Stimulated activated naive CD8-positive, alpha-beta T cell treated with anti-CD3 and anti-CD28 coated beads, Interleukin-15, Interleukin-2, amounts not matched to agents 100 ng/mL and 50 ng/mL, for 24 hours (primary cell): ENCODE measurements around the gene PTPRE.

Source experiments
- H3K27ac Mint-ChIP-seq: one replicate; pipeline ENCODE4 v1.8.0; 2021; ENCODE audit warnings: mild to moderate bottlenecking, mixed read lengths
- H3K27me3 Mint-ChIP-seq: one replicate; pipeline ENCODE4 v1.8.0; 2021; ENCODE audit warnings: mixed read lengths
- H3K36me3 Mint-ChIP-seq: one replicate; pipeline ENCODE4 v1.8.0; 2021; ENCODE audit warnings: low read depth, mixed read lengths
- H3K4me1 Mint-ChIP-seq: one replicate; pipeline ENCODE4 v1.8.0; 2021; ENCODE audit warnings: low read depth, mixed read lengths
- H3K4me3 Mint-ChIP-seq: one replicate; pipeline ENCODE4 v1.8.0; 2021; ENCODE audit warnings: mild to moderate bottlenecking, mixed read lengths
- H3K9me3 Mint-ChIP-seq: one replicate; pipeline ENCODE4 v1.8.0; 2021; ENCODE audit warnings: mixed read lengths

The PTPRE gene

GRCh38 chr10:127922675-127923366 lies 15.9 kb downstream of the PTPRE start:
- H3K27me3 Mint-ChIP-seq: no peaks in the 10 kb centered on the region
- H3K9me3 Mint-ChIP-seq: no peaks in the 10 kb centered on the region

DNA sequence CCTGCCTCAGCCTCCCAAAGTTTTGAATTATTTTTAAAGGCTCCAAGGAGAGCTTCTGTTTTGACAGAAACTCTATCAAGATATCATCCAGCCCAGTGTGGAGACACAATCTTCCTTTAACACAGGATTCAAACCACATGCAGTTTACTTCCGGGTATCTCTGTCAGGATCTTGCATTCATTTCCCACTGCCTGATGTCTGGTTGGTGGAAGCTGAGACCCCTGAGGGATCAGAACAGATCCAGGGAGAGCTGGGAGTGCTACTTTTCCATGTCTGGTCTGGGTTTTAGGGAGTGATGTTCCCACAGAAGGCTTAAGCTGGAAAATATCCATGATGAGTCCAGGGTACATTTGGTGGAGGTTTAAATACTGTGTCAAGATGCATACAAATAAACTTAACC lies 16.7 kb downstream of the PTPRE start:
- no peak overlapping the region for H3K4me3 Mint-ChIP-seq
- no peaks in the 10 kb centered on the region for H3K36me3 Mint-ChIP-seq
- peaks cover 10% of the 10 kb centered on the region for H3K4me1 Mint-ChIP-seq
- H3K27ac Mint-ChIP-seq: no peak overlapping the region
- H3K27me3 Mint-ChIP-seq: no peaks in the 10 kb centered on the region
- no peaks in the 10 kb centered on the region for H3K9me3 Mint-ChIP-seq

More at GRCh38 chr10:127922675-127923366, 15.9 kb downstream of the PTPRE start:
- Mint-ChIP-seq H3K36me3 (no peaks in the 10 kb centered on the region), H3K4me1 (peaks cover 10% of the 10 kb centered on the region), H3K4me3 (no peak overlapping the region), H3K27ac (no peak overlapping the region)

DNA sequence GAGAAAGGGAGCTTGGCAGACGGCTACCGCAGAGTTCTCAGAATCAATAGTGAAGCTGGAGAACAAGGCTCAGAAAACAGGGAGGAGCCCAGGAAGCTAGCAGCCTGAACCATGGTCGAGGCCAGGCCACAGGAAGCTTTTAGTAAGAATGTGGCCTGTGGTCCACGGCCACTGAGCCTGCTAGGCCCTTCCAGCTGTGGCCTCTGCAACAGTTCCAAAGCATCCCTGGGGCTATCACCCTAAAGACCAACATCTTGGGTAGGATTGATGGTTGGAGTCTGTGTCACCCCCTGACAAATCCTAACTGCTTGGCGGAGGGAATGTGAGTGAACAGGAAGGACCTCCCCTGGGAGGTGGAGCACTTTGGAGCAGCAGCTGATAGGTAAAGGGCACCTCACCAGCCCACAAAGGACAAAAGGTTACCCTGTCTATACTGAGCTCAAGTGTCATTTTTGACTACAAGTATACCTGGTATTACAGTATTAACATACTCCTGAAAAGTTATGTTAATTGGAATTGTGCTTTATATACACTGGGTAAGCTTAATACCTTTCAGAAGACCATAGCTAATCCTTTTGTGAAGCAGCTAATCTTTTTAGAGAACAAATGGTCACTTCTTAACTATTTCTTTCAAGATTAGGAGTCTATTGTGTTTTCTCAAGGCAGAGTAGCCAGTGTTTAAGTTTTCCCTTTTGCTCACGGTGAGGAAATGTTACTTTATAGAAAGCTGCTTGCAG lies 18.7 kb downstream of the PTPRE start:
- no peaks in the 10 kb centered on the region for H3K27me3 Mint-ChIP-seq
- no peak overlapping the region for H3K27ac Mint-ChIP-seq
- H3K36me3 Mint-ChIP-seq: no peaks in the 10 kb centered on the region
- H3K4me3 Mint-ChIP-seq: no peak overlapping the region
- no peaks in the 10 kb centered on the region for H3K4me1 Mint-ChIP-seq
- no peaks in the 10 kb centered on the region for H3K9me3 Mint-ChIP-seq

DNA sequence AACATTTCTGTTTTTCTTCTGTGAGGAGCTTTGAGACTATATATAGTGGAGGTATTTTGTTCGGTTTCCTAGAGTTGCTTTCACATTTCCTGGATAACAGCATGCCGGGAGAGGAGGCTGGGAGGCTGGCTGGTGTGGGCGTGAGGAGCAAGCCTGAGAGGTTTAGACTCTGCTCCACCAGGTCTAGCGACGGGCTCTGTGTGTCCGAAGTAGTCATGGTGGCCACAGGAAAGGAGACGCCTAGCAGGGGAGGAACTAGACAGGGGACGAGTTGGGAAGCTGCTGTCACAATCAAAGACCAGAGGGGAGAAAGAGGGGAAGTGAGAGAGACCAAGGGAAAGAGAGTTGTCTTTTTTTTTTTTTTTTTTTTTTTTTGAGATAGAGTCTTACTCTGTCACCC lies 19.6 kb downstream of the PTPRE start:
- Mint-ChIP-seq H3K4me1 (no peaks in the 10 kb centered on the region), H3K9me3 (no peaks in the 10 kb centered on the region), H3K4me3 (no peak overlapping the region), H3K36me3 (no peaks in the 10 kb centered on the region), H3K27me3 (no peaks in the 10 kb centered on the region), H3K27ac (no peak overlapping the region)

DNA sequence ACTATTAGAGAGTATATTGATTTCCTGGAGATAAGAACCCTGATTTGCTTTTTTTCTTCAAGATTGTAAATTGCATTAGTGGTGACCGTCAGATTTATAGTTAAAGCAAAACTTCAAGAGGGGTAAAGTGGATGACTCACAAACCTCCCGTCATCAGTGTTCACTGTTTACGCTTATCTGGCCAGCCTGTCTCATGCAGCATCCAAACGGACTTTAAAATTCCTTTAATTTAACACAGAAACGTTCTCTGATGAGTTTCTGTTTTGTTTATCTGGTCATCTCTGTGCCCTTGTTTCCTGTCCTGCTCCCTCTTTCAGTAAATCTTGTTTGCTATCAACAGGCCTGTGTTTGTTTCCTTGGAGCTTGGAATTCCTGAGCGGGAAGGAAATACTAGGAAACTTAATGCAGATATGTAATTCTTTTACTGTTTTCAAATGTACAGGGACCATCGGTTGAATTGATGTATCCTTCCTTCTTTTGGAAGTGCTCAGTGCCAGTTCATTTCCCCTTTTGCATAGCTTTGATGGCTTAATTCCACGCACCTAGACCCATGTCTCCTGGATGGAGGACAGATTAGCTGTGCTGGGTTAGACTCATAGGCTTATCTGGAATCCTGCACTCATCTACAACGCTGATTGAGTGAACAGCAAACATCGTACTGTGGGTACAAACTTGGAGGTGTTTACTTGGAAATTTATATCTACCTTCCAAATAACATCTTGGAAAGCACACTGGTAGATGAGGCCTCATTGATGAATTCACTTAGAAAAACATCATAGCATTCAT lies 21.3 kb downstream of the PTPRE start:
- Mint-ChIP-seq H3K36me3 (no peaks in the 10 kb centered on the region), H3K27me3 (peaks cover 3% of the 10 kb centered on the region), H3K27ac (no peak overlapping the region), H3K4me3 (no peak overlapping the region), H3K4me1 (no peaks in the 10 kb centered on the region), H3K9me3 (no peaks in the 10 kb centered on the region)

- no peak overlapping the region for H3K27ac Mint-ChIP-seq
- no peaks in the 10 kb centered on the region for H3K4me1 Mint-ChIP-seq
- no peak overlapping the region for H3K4me3 Mint-ChIP-seq
- H3K9me3 Mint-ChIP-seq: no peaks in the 10 kb centered on the region
- no peaks in the 10 kb centered on the region for H3K36me3 Mint-ChIP-seq
- H3K27me3 Mint-ChIP-seq: peaks cover 10% of the 10 kb centered on the region
Observed at GRCh38 chr10:127932521-127933270, 25.8 kb downstream of the PTPRE start.

- Mint-ChIP-seq H3K9me3 (no peaks in the 10 kb centered on the region), H3K4me1 (no peaks in the 10 kb centered on the region), H3K4me3 (no peak overlapping the region), H3K27me3 (peaks cover 10% of the 10 kb centered on the region), H3K27ac (no peak overlapping the region), H3K36me3 (no peaks in the 10 kb centered on the region)
Observed at GRCh38 chr10:127933271-127933670, 26.4 kb downstream of the PTPRE start.

GRCh38 chr10:127934383-127934782 lies 27.5 kb downstream of the PTPRE start:
- no peak overlapping the region for H3K27ac Mint-ChIP-seq
- no peaks in the 10 kb centered on the region for H3K4me1 Mint-ChIP-seq
- H3K9me3 Mint-ChIP-seq: no peaks in the 10 kb centered on the region
- no peak overlapping the region for H3K4me3 Mint-ChIP-seq
- H3K36me3 Mint-ChIP-seq: no peaks in the 10 kb centered on the region
- H3K27me3 Mint-ChIP-seq: peaks cover 16% of the 10 kb centered on the region

GRCh38 chr10:127935071-127935561 lies 28.2 kb downstream of the PTPRE start:
- H3K27me3 Mint-ChIP-seq: peaks cover 18% of the 10 kb centered on the region
- H3K36me3 Mint-ChIP-seq: no peaks in the 10 kb centered on the region
- H3K4me1 Mint-ChIP-seq: no peaks in the 10 kb centered on the region
- no peak overlapping the region for H3K4me3 Mint-ChIP-seq
- no peak overlapping the region for H3K27ac Mint-ChIP-seq
- no peaks in the 10 kb centered on the region for H3K9me3 Mint-ChIP-seq

GRCh38 chr10:127937069-127937468 lies 30.2 kb downstream of the PTPRE start:
- Mint-ChIP-seq H3K27me3 (peaks cover 18% of the 10 kb centered on the region), H3K27ac (no peak overlapping the region), H3K9me3 (no peaks in the 10 kb centered on the region), H3K36me3 (no peaks in the 10 kb centered on the region), H3K4me3 (no peak overlapping the region), H3K4me1 (no peaks in the 10 kb centered on the region)

GRCh38 chr10:127937915-127938463 lies 31.1 kb downstream of the PTPRE start:
- H3K4me3 Mint-ChIP-seq: no peak overlapping the region
- H3K27me3 Mint-ChIP-seq: peaks cover 17% of the 10 kb centered on the region
- H3K36me3 Mint-ChIP-seq: no peaks in the 10 kb centered on the region
- H3K4me1 Mint-ChIP-seq: peaks cover 4% of the 10 kb centered on the region
- no peak overlapping the region for H3K27ac Mint-ChIP-seq
- H3K9me3 Mint-ChIP-seq: no peaks in the 10 kb centered on the region

DNA sequence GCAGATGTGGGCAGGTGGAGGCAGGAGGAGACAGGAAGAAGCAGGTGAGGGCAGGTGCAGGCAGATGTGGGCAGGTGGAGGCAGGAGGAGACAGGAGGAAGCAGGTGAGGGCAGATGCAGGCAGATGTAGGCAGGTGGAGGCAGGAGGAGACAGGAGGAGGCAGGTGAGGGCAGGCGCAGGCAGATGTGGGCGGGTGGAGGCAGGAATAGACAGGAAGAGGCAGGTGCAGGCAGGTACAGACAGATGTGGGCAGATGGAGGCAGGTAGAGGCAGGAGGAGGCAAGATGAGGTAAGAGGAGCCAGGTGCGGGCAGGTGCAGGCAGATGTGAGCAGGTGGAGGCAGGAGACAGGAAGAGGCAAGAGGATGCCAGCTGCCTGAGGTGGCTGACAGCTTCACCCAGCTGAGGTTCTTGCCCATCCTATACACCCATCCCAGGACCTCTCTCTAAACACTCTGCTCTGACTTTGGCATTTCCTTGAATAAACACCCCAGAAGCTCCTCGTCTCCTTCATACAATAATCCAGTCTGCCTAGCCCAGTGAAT lies 33.0 kb downstream of the PTPRE start:
- H3K27me3 Mint-ChIP-seq: peaks cover 14% of the 10 kb centered on the region
- H3K27ac Mint-ChIP-seq: no peak overlapping the region
- H3K4me1 Mint-ChIP-seq: peaks cover 4% of the 10 kb centered on the region
- no peak overlapping the region for H3K4me3 Mint-ChIP-seq
- H3K36me3 Mint-ChIP-seq: no peaks in the 10 kb centered on the region
- H3K9me3 Mint-ChIP-seq: no peaks in the 10 kb centered on the region

- H3K4me3 Mint-ChIP-seq: no peak overlapping the region
- H3K27ac Mint-ChIP-seq: no peak overlapping the region
- no peaks in the 10 kb centered on the region for H3K9me3 Mint-ChIP-seq
- H3K36me3 Mint-ChIP-seq: no peaks in the 10 kb centered on the region
- H3K4me1 Mint-ChIP-seq: peaks cover 16% of the 10 kb centered on the region
- H3K27me3 Mint-ChIP-seq: peaks cover 8% of the 10 kb centered on the region
Observed at GRCh38 chr10:127940866-127941640, 34.1 kb downstream of the PTPRE start.
